Caco-2 (cell line): ENCODE data around the gene GPATCH2L. TPM values are rescaled to one million over a fixed set of nuclear protein-coding genes. Genes with fewer than 3 reads are reported as not detected.

ENCODE experiments used
- BruUV-seq: library from RNA; stranded (reverse); fragments of 400-500 nt; replicated peaks from 2 replicates; lab custom pipeline; 2021; lab: Mats Ljungman, UMichigan
- CTCF ChIA-PET: fragments of 300-600 bp; sonication (Branson Sonifier 250); formaldehyde crosslinking; loops from one replicate; lab custom pipeline; 2022; ENCODE audit warnings: antibody characterized with exemption; lab: Charles Lee
- POLR2A ChIA-PET: fragments of 300-600 bp; sonication (Branson Sonifier 250); formaldehyde crosslinking; loops from one replicate; lab custom pipeline; 2022; ENCODE audit warnings: antibody characterized with exemption; lab: Charles Lee
- DNase-seq, 2 experiments: peaks; one replicate each; pipeline versions ENCODE4 v3.0.0 to v3.0.0-alpha.2; 2020 to 2022
- H3K27me3 ChIP-seq: replicated peaks from 2 replicates; pipeline ENCODE4 v1.6.0; 2011; ENCODE audit warnings: low read length; ENCODE audit not compliant: control insufficient read depth, insufficient read depth
- H3K36me3 ChIP-seq: 2 replicates; pipeline ENCODE4 v1.5.1; 2011; ENCODE audit warnings: low read length; ENCODE audit not compliant: control insufficient read depth, insufficient read depth
- H3K4me1 ChIP-seq: fragments of 250-450 bp; sonication (Bioruptor Pico); 2 replicates; pipeline ENCODE4 v1.5.1; 2020; ENCODE audit warnings: mild to moderate bottlenecking
- H3K4me3 ChIP-seq: 2 replicates; pipeline ENCODE4 v1.5.1; 2011; ENCODE audit warnings: low read depth, mild to moderate bottlenecking, control low read depth, low read length
- H3K9me3 ChIP-seq: fragments of 250-450 bp; sonication (Bioruptor Pico); 2 replicates; pipeline ENCODE4 v1.5.1; 2020; ENCODE audit warnings: mild to moderate bottlenecking, moderate library complexity
- H3K27ac Mint-ChIP-seq: one replicate; pipeline ENCODE4 v1.8.0; 2022; ENCODE audit warnings: mixed read lengths; ENCODE audit not compliant: unreplicated experiment
- H3K27me3 Mint-ChIP-seq: one replicate; pipeline ENCODE4 v1.8.0; 2022; ENCODE audit warnings: mixed read lengths; ENCODE audit not compliant: insufficient read depth, unreplicated experiment
- H3K36me3 Mint-ChIP-seq: one replicate; pipeline ENCODE4 v1.8.0; 2022; ENCODE audit warnings: mild to moderate bottlenecking, mixed read lengths; ENCODE audit not compliant: insufficient read depth, unreplicated experiment
- H3K4me1 Mint-ChIP-seq: one replicate; pipeline ENCODE4 v1.8.0; 2022; ENCODE audit warnings: low read depth, mixed read lengths; ENCODE audit not compliant: unreplicated experiment
- H3K4me3 Mint-ChIP-seq: one replicate; pipeline ENCODE4 v1.8.0; 2022; ENCODE audit warnings: mild to moderate bottlenecking, moderate library complexity, mixed read lengths; ENCODE audit not compliant: unreplicated experiment
- H3K9me3 Mint-ChIP-seq: one replicate; pipeline ENCODE4 v1.8.0; 2022; ENCODE audit warnings: mixed read lengths; ENCODE audit not compliant: unreplicated experiment
- intact Hi-C: fragments of 100-400 bp; cut with micrococcal nuclease; formaldehyde crosslinking; loops from one replicate; pipeline ENCODE4 v1.10.0; 2022; ENCODE audit not compliant: unreplicated experiment
- total RNA-seq: library from RNA; stranded (reverse); gene quantifications from 2 replicates; pipeline ENCODE4 v1.2.3, GENCODE V29; 2022
- TF ChIP-seq, protein P1 (sequence below), 2 experiments: fragments of 200-600 bp in 1 of 2; IDR thresholded peaks; 1 replicate in 1 of 2; 2 replicates in 1 of 2; pipeline versions ENCODE4 v1.5.1 to v1.8.0; 2011 to 2022; ENCODE audit warnings: antibody characterized with exemption in 1 of 2, control low read depth in 1 of 2, inconsistent platforms in 1 of 2, low read depth in 1 of 2, low read length in 1 of 2, mild to moderate bottlenecking in 1 of 2, moderate library complexity in 1 of 2; ENCODE audit not compliant: insufficient read depth in 1 of 2, severe bottlenecking in 1 of 2, unreplicated experiment in 1 of 2

The GPATCH2L gene
- total RNA-seq, 1 experiment from 2014 or later, result 41.6 TPM

- POLR2A ChIA-PET, result no interaction called here
- Mint-ChIP-seq H3K27ac (no peak overlapping the region), H3K9me3 (no peaks in the 10 kb centered on the region), H3K27me3 (no peaks in the 10 kb centered on the region), H3K4me1 (no peaks in the 10 kb centered on the region), H3K36me3 (peaks cover 37% of the 10 kb centered on the region), H3K4me3 (no peak overlapping the region)
- H3K4me3 ChIP-seq, result no peak overlapping the region
- no peaks in the 10 kb centered on the region for H3K36me3 ChIP-seq
- DNase-seq, result no peak
- CTCF ChIA-PET, result interaction anchor here (0.6 kb wide), 1 partner anchor 21 kb away, joined by 4 read pairs; no protein-coding TSS in a partner anchor
- no peaks in the 10 kb centered on the region for H3K4me1 ChIP-seq
- H3K27me3 ChIP-seq, result no peaks in the 10 kb centered on the region
- no peaks in the 10 kb centered on the region for H3K9me3 ChIP-seq
- intact Hi-C loops, result no loop called here
- TF ChIP-seq, protein P1, sequence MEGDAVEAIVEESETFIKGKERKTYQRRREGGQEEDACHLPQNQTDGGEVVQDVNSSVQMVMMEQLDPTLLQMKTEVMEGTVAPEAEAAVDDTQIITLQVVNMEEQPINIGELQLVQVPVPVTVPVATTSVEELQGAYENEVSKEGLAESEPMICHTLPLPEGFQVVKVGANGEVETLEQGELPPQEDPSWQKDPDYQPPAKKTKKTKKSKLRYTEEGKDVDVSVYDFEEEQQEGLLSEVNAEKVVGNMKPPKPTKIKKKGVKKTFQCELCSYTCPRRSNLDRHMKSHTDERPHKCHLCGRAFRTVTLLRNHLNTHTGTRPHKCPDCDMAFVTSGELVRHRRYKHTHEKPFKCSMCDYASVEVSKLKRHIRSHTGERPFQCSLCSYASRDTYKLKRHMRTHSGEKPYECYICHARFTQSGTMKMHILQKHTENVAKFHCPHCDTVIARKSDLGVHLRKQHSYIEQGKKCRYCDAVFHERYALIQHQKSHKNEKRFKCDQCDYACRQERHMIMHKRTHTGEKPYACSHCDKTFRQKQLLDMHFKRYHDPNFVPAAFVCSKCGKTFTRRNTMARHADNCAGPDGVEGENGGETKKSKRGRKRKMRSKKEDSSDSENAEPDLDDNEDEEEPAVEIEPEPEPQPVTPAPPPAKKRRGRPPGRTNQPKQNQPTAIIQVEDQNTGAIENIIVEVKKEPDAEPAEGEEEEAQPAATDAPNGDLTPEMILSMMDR (IDR thresholded peaks at IDR 0.05; ENCODE audit: insufficient read depth in 1 of 2, low read depth in 1 of 2, low read length in 1 of 2, severe bottlenecking in 1 of 2, unreplicated experiment in 1 of 2), result no peak
- BruUV-seq, result no TSS peak
These were observed 42.6 kb downstream of the GPATCH2L start for GRCh38 chr14:76194327-76194726.

GRCh38 chr14:76195003-76195402 is 43.3 kb downstream of the GPATCH2L start:
- DNase-seq, result no peak
- ChIA-PET POLR2A (no interaction called here), CTCF (interaction anchor here (0.6 kb wide), 1 partner anchor 22 kb away, joined by 4 read pairs; no protein-coding TSS in a partner anchor)
- Histone ChIP-seq H3K4me3 (no peak overlapping the region), H3K9me3 (no peaks in the 10 kb centered on the region), H3K36me3 (no peaks in the 10 kb centered on the region), H3K27me3 (no peaks in the 10 kb centered on the region), H3K4me1 (no peaks in the 10 kb centered on the region)
- no TSS peak for BruUV-seq
- Mint-ChIP-seq H3K4me3 (no peak overlapping the region), H3K36me3 (peaks cover 35% of the 10 kb centered on the region), H3K27ac (no peak overlapping the region), H3K9me3 (no peaks in the 10 kb centered on the region), H3K4me1 (no peaks in the 10 kb centered on the region), H3K27me3 (no peaks in the 10 kb centered on the region)
- intact Hi-C loops, result no loop called here
- TF ChIP-seq, protein P1 (IDR thresholded peaks at IDR 0.05; ENCODE audit: insufficient read depth in 1 of 2, low read depth in 1 of 2, low read length in 1 of 2, severe bottlenecking in 1 of 2, unreplicated experiment in 1 of 2), result no peak

- peaks cover 26% of the 10 kb centered on the region for H3K36me3 Mint-ChIP-seq
- no peaks in the 10 kb centered on the region for H3K4me1 Mint-ChIP-seq
- H3K9me3 ChIP-seq, result no peaks in the 10 kb centered on the region
- no peaks in the 10 kb centered on the region for H3K27me3 Mint-ChIP-seq
- H3K4me3 Mint-ChIP-seq, result no peak overlapping the region
- no peaks in the 10 kb centered on the region for H3K9me3 Mint-ChIP-seq
- H3K4me3 ChIP-seq, result no peak overlapping the region
- no peaks in the 10 kb centered on the region for H3K27me3 ChIP-seq
- no peak overlapping the region for H3K27ac Mint-ChIP-seq
- intact Hi-C loops, result no loop called here
- no peak for DNase-seq
- no TSS peak for BruUV-seq
- no peaks in the 10 kb centered on the region for H3K36me3 ChIP-seq
- ChIA-PET CTCF (no interaction called here), POLR2A (no interaction called here)
- no peaks in the 10 kb centered on the region for H3K4me1 ChIP-seq
- TF ChIP-seq, protein P1 (IDR thresholded peaks at IDR 0.05; ENCODE audit: insufficient read depth in 1 of 2, low read depth in 1 of 2, low read length in 1 of 2, severe bottlenecking in 1 of 2, unreplicated experiment in 1 of 2), result no peak
These were observed 45.4 kb downstream of the GPATCH2L start for GRCh38 chr14:76196980-76197695.
